GM12891 (cell line): Measurements from ENCODE around the gene WRNIP1.

Experiments used
- POLR2A ChIP-seq: IDR thresholded peaks from 2 replicates; pipeline ENCODE4 v1.6.1; 2011; ENCODE audit warnings: low read depth, low read length, control low read depth
- POLR2AphosphoS5 ChIP-seq: IDR thresholded peaks from 2 replicates; pipeline ENCODE4 v1.6.1; 2011; ENCODE audit warnings: low read depth, low read length, control low read depth
- SPI1 ChIP-seq: IDR thresholded peaks from 2 replicates; pipeline ENCODE4 v1.6.1; 2011; ENCODE audit warnings: low read depth, low read length, control low read depth
- TAF1 ChIP-seq: IDR thresholded peaks from 2 replicates; pipeline ENCODE4 v1.6.1; 2011; ENCODE audit warnings: low read depth, low read length, control low read depth

DNA sequence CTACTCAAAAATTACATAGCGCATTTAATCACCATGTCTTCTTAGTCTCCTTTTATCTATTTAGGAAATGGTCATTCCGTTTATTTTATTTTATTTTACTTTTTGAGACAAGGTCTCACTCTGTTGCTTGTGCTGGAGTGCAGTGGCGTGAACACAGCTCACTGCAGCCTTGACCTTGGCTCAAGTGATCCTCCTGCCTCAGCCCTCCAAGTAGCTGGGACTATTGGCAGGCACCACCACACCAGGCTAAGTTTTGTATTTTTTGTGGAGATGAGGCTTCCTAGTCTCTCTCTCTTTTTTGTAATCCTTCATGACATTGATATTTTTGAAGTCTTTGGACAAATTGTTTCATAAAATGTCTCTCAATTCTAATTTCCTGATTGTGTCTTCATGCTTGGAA lies 9.7 kb upstream of the WRNIP1 start:
- no peak for TF ChIP-seq POLR2A
- TF ChIP-seq POLR2AphosphoS5, result no peak
- TF ChIP-seq TAF1, result no peak
- TF ChIP-seq SPI1, result no peak
